Testis (tissue), 3 donors: ENCODE results near the gene BAK1. TPM values are rescaled to one million over a fixed set of nuclear protein-coding genes. Genes with fewer than 3 reads are reported as not detected.

Experiments used
- DNase-seq: peaks from one replicate; pipeline ENCODE4 v3.0.0-alpha.2; 2019
- H3K27ac ChIP-seq, 2 donors: fragments of 200-600 bp; sonication (generic); one replicate each; pipeline ENCODE4 v1.5.1; 2019
- H3K27me3 ChIP-seq: fragments of 200-600 bp; sonication (generic); one replicate; pipeline ENCODE4 v1.5.1; 2019
- H3K36me3 ChIP-seq: fragments of 200-600 bp; sonication (generic); one replicate; pipeline ENCODE4 v1.5.1; 2017; ENCODE audit warnings: low read depth; ENCODE audit errors: missing control alignments
- H3K4me1 ChIP-seq: fragments of 200-600 bp; sonication (generic); one replicate; pipeline ENCODE4 v1.5.1; 2019
- H3K4me3 ChIP-seq, 2 donors: fragments of 200-600 bp; sonication (generic); one replicate each; pipeline ENCODE4 v1.5.1; 2017 to 2019
- H3K9me3 ChIP-seq: fragments of 200-600 bp; sonication (generic); one replicate; pipeline ENCODE4 v1.5.1; 2017
- POLR2A ChIP-seq: fragments of 450-650 bp; IDR thresholded peaks from one replicate; pipeline ENCODE4 v1.6.1; 2017; ENCODE audit warnings: antibody characterized with exemption, mild to moderate bottlenecking, moderate library complexity
- WGBS, 2 donors: methylation state at CpG; one replicate each; pipeline ENCODE4 v1.1.5; 2018; 5-methylcytosine and 5-hydroxymethylcytosine counted together
- intact Hi-C: fragments of 100-400 bp; cut with DNase I; formaldehyde crosslinking; loops from one replicate; pipeline ENCODE4 v1.15.1; 2023; ENCODE audit warnings: low total_unique reads
- polyA plus RNA-seq: library from polyadenylated mRNA; stranded (reverse); fragments of 350-450 nt; fragmentation: Illumina TruSeq; extraction: RNeasy Lipid Tissue Mini Kit (QIAGEN cat#74804); gene quantifications from one replicate; pipeline ENCODE4 v1.2.3, GENCODE V29; 2014; ENCODE audit warnings: low read depth, low replicate concordance; ENCODE audit not compliant: insufficient read depth
- total RNA-seq, 2 donors: library from RNA; depleted of rRNA; stranded (reverse); fragments of >200 nt; gene quantifications; one replicate each; pipeline ENCODE4 v1.2.3, GENCODE V29; 2016
- TF ChIP-seq, protein P1 (sequence below), 3 experiments: fragments of 450-650 bp in 2 of 3; fragments of 200-600 bp in 1 of 3; sonication (generic) in 1 of 3; IDR thresholded peaks; one replicate each; pipeline ENCODE4 v1.5.1; 2016 to 2019; ENCODE audit warnings: antibody characterized with exemption in 3 of 3, mild to moderate bottlenecking in 2 of 3, moderate library complexity in 1 of 3

BAK1 gene
- total and polyA plus RNA-seq, 3 donors from 2014 or later = 13.1 to 17.3 (median 14.8) TPM

DNA sequence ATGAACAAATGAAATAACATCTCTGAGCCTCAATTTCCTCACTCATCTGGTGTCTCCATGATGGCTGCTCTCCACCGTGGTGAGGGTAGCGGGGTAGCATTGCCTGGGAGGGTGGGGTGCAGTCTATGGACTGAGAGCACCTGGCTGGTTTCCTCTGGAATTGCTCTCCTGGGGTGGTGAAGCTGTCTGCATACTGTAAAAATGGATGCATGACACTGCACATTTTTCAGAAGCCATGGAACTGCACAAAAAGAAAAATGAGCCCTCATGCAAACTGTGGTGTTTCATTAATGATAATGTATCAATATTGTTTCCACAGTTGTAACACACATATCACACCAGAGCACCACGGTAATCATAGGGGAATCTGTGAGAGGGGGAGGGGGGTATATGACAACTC, 28.9 kb upstream of the BAK1 start:
- 53 to 57% methylated on average over 3 of the region's 3 CpGs for WGBS, 2 donors
- H3K4me1 ChIP-seq = peaks cover 56% of the 10 kb centered on the region
- H3K27me3 ChIP-seq = no peaks in the 10 kb centered on the region
- no peaks in the 10 kb centered on the region for H3K9me3 ChIP-seq
- no peaks in the 10 kb centered on the region for H3K36me3 ChIP-seq
- no peak for DNase-seq
- intact Hi-C loops = no loop called here
- TF ChIP-seq, protein P1, sequence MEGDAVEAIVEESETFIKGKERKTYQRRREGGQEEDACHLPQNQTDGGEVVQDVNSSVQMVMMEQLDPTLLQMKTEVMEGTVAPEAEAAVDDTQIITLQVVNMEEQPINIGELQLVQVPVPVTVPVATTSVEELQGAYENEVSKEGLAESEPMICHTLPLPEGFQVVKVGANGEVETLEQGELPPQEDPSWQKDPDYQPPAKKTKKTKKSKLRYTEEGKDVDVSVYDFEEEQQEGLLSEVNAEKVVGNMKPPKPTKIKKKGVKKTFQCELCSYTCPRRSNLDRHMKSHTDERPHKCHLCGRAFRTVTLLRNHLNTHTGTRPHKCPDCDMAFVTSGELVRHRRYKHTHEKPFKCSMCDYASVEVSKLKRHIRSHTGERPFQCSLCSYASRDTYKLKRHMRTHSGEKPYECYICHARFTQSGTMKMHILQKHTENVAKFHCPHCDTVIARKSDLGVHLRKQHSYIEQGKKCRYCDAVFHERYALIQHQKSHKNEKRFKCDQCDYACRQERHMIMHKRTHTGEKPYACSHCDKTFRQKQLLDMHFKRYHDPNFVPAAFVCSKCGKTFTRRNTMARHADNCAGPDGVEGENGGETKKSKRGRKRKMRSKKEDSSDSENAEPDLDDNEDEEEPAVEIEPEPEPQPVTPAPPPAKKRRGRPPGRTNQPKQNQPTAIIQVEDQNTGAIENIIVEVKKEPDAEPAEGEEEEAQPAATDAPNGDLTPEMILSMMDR (IDR thresholded peaks at IDR 0.05) = no peak
- TF ChIP-seq POLR2A = no peak
- H3K27ac ChIP-seq = peak overlapping the region in 1 of 2 donors; percentile 63
- H3K4me3 ChIP-seq = no peak overlapping the region

DNA sequence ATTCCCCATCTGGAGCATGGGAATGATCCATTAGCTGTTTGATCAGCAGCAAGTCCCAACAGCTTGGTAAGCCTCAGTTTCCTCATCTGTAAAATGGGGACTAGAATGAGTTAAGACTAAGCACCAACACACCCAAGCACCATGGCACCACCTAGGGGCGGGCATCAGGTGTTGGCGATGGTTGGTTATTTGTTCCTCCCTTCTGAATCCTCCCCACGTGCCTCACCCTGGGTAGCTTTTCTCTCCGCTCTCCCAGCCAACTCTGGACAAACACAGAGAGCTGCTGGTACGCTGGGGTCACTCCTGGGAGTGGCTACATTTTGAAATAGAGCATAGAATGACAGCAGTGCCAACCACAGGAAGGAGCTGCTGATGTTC, 27.7 kb upstream of the BAK1 start:
- Histone ChIP-seq H3K4me3 (no peak overlapping the region), H3K4me1 (peaks cover 54% of the 10 kb centered on the region), H3K27ac (peak overlapping the region in 1 of 2 donors; percentile 31), H3K36me3 (no peaks in the 10 kb centered on the region), H3K27me3 (no peaks in the 10 kb centered on the region), H3K9me3 (no peaks in the 10 kb centered on the region)
- TF ChIP-seq POLR2A = no peak
- TF ChIP-seq, protein P1 (IDR thresholded peaks at IDR 0.05) = peak in 1 of 3 experiments; percentile 17
- intact Hi-C loops = no loop called here
- WGBS, 2 donors = 68 to 72% methylated on average over 5 of the region's 5 CpGs
- peak; percentile 48 for DNase-seq

DNA sequence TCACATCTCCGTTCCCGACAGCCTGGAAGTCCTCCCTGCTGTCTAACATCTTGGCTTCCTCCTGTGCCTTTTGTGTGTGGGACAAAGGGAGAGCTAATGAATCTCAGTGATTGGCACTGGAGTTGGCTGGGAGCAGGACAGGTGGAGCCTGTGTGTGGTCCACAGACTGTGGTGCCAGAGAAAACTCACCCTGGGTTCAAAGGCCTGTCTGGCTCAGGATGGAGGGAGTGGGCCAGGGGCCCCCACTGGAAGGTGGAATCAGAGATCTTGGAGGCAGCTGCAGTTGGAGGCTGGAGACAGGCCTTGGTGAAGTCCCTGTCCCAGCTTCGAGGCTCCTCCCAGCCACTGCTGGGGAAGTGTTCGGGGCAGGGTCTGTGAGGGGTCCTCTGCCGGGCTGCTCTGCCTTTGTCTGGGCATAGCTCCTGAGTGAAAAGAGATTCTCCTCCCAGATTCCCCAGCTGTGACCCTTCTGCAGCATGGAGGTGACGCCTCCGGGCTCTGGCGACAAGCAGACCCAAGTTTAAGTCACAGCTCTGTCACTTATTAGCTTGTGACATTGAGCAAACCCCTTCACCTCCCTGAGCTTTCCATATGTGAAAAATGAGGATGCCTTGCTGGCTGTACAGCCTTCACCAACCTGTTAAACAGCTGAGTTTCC, 27.2 kb upstream of the BAK1 start:
- no peak for DNase-seq
- 71 to 72% methylated on average over 5 to 8 of the region's 8 CpGs for WGBS, 2 donors
- Histone ChIP-seq H3K4me1 (peaks cover 54% of the 10 kb centered on the region), H3K27me3 (no peaks in the 10 kb centered on the region), H3K36me3 (no peaks in the 10 kb centered on the region), H3K9me3 (no peaks in the 10 kb centered on the region), H3K4me3 (no peak overlapping the region), H3K27ac (peak overlapping the region in 1 of 2 donors; percentile 31)
- intact Hi-C loops = no loop called here
- TF ChIP-seq, protein P1 (IDR thresholded peaks at IDR 0.05) = no peak
- no peak for TF ChIP-seq POLR2A

- DNase-seq = no peak
- Histone ChIP-seq H3K27me3 (no peaks in the 10 kb centered on the region), H3K27ac (no peak overlapping the region), H3K36me3 (no peaks in the 10 kb centered on the region), H3K4me1 (peaks cover 50% of the 10 kb centered on the region), H3K9me3 (no peaks in the 10 kb centered on the region), H3K4me3 (no peak overlapping the region)
- 78% methylated on average over 2 of the region's 2 CpGs for WGBS, 2 donors
- TF ChIP-seq, protein P1 (IDR thresholded peaks at IDR 0.05) = no peak
- no peak for TF ChIP-seq POLR2A
- intact Hi-C loops = no loop called here
Measured at GRCh38 chr6:33606642-33607041, 26.6 kb upstream of the BAK1 start.
